GM06990 (cell line): ENCODE results near the gene DUSP8.

Experiments
- DNase-seq: peaks from one replicate; pipeline ENCODE4 v3.0.0-alpha.2; 2011; ENCODE audit not compliant: insufficient read length; ENCODE audit errors: extremely low read depth
- H3K27me3 ChIP-seq: replicated peaks from 2 replicates; pipeline ENCODE4 v1.6.0; 2011; ENCODE audit warnings: low read length; ENCODE audit not compliant: control insufficient read depth, insufficient read depth
- H3K36me3 ChIP-seq: 2 replicates; pipeline ENCODE4 v1.5.1; 2011; ENCODE audit warnings: low read length; ENCODE audit not compliant: control insufficient read depth, insufficient read depth
- H3K4me3 ChIP-seq: replicated peaks from 2 replicates; pipeline ENCODE4 v1.5.1; 2011; ENCODE audit warnings: low read depth, mild to moderate bottlenecking, control low read depth, low read length
- TF ChIP-seq, protein P1 (sequence below): IDR thresholded peaks from 2 replicates; pipeline ENCODE4 v1.5.1; 2011; ENCODE audit warnings: low read length, control low read depth, mild to moderate bottlenecking, inconsistent platforms; ENCODE audit not compliant: insufficient read depth, poor library complexity, severe bottlenecking

The DUSP8 gene

DNA sequence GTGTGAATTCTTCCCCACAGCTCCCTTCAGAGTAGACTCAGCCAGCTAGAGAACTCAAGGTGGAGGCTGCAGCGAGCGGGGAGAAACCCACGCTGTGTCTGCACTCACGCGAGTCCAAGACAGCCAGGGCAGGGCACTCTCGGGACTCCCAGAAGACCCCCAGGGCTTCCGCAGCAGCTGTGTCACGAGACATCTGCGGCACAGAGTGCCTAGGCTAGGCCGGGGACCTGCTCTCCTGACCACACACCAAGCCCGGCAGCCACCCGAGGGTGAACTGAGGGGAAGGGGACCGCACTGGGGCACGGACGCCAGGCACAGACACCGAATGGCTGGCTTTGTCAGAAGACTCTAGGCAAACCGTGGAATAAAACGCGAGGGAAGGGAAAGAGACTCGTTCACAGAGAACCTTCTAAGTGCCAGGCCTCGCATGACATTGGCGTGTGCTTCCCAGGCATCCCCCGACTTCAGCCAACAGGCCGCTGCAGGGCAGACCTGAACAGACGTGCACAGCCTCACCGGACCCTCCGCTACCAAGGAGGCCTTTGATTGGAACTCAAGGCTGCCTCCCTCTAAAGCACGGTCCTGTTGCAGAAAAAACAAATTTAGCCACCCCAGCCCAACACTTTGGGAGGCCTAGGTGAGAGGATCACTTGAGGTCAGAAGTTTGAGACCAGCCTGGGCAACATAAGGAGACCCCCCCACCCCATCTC, 67.3 kb downstream of the DUSP8 start:
- TF ChIP-seq, protein P1, sequence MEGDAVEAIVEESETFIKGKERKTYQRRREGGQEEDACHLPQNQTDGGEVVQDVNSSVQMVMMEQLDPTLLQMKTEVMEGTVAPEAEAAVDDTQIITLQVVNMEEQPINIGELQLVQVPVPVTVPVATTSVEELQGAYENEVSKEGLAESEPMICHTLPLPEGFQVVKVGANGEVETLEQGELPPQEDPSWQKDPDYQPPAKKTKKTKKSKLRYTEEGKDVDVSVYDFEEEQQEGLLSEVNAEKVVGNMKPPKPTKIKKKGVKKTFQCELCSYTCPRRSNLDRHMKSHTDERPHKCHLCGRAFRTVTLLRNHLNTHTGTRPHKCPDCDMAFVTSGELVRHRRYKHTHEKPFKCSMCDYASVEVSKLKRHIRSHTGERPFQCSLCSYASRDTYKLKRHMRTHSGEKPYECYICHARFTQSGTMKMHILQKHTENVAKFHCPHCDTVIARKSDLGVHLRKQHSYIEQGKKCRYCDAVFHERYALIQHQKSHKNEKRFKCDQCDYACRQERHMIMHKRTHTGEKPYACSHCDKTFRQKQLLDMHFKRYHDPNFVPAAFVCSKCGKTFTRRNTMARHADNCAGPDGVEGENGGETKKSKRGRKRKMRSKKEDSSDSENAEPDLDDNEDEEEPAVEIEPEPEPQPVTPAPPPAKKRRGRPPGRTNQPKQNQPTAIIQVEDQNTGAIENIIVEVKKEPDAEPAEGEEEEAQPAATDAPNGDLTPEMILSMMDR: no peak
- Histone ChIP-seq H3K36me3 (no peaks in the 10 kb centered on the region), H3K4me3 (no peak overlapping the region), H3K27me3 (no peaks in the 10 kb centered on the region)
- no peak for DNase-seq

DNA sequence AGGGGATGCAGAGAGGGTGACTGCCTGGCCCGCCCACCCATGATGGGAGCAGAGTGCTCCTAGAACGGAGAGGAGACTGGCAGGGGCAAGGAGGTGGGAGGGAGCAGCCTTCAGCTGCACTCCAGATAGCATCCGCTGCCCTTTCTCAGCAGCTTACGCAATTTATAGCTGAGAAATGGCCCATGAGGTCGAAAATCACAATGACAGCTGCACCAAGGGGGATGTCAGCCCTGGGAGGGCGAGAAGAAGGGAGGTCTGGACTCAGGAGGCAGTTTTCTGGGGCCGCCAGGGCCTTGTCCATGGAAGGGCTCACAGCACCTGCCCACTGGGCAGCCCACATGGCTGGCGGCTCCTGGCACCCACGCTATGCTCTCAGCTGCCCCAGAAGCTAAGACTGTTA, 67.9 kb downstream of the DUSP8 start:
- no peak overlapping the region for H3K4me3 ChIP-seq
- no peaks in the 10 kb centered on the region for H3K36me3 ChIP-seq
- TF ChIP-seq, protein P1: no peak
- no peaks in the 10 kb centered on the region for H3K27me3 ChIP-seq
- DNase-seq: no peak
